GM18907 (cell line): ENCODE measurements around the gene PTPRN2.
"Not testable (repeated sequence)": the region's sequence is repeated elsewhere in the genome, so short reads cannot be mapped to it uniquely, and the experiment has no call there.

Source experiments
- ATAC-seq: cut with Tn5 transposase; IDR thresholded peaks from one replicate; pipeline ENCODE4 v1.9.1; 2021; ENCODE audit warnings: mild to moderate bottlenecking, moderate library complexity; ENCODE audit not compliant: unreplicated experiment

The PTPRN2 gene

DNA sequence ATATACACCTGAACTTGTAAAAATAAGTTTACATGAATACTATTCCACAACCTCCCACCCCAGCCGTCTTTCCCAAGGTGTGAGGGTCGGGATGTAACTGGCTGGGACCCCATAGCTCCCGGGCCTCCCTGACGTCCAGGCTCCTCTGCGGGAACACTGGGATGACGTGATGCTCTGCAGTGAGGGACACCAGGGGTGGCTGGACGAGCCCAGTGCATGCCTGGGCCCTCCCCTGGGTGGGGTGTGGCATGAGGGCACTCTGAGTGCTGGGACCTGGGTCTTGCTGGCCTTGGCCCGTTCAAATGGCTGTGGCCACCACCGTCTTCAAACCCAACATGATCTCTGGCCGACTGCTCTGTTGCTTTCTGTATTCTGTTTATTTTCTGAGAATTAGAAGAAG lies 1068.4 kb downstream of the PTPRN2 start:
- ATAC-seq, result no peak

GRCh38 chr7:157518514-157519175 lies 1069.0 kb downstream of the PTPRN2 start:
- ATAC-seq, result no peak

DNA sequence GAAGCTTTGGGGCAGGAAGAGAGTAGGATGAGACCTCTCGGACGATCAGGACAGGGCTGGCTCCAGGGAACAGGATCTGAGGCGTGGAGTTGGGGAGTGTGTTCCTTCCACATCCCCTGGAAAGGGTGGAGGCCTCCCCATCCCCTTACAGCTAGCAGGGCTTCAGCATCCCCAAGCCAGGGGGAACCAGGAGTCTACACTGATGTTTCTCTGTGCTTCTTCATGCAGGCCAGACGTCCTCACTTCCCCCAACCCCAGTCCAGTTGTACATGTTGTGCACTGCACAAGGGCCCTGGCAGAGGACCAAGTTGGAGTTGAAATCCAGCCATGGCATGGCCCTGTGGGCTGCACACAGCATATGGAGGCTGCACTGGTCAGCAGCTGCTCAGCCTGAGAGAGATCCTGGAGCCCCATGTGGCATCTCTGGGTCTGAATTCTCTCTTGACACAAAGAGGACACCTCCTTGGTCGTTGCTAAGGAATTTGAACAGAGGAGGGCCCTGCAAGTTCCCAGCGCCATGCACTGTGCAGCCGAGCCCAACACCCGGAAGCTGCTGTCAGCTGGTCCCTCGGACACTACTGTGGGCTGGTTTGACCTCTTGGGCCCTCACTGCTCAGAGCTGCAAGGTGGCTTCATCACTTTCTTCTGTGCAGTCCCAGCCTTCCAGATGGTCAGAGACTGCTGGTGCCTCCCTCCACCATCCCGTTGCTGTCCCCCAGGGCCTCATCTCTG lies 1069.7 kb downstream of the PTPRN2 start:
- no peak for ATAC-seq

- ATAC-seq, result no peak
These were observed 1070.5 kb downstream of the PTPRN2 start for GRCh38 chr7:157516911-157517781.

DNA sequence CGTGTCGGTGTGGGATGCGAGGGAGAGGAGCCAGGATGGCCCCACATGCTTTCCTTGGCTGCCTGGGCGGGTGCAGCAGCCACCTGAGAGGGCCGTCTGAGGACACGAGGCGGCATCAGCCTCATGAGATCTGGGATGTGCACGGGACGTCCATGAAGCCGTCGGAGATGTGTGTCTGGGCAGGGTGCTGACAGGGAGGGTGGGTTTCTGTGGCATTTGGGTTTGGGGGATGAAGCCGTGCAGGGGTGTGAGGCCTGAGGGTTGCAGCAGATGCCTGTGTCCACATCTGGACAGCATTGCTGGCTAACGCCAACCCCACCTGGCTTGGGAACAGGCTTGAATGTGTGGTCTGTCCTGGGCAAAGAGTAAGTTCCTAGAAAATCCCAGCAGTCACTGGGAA lies 1071.3 kb downstream of the PTPRN2 start:
- ATAC-seq, result no peak

GRCh38 chr7:157515342-157516041 lies 1072.1 kb downstream of the PTPRN2 start:
- ATAC-seq, result no peak

- no peak for ATAC-seq
These were observed 1072.9 kb downstream of the PTPRN2 start for GRCh38 chr7:157514746-157515145.

DNA sequence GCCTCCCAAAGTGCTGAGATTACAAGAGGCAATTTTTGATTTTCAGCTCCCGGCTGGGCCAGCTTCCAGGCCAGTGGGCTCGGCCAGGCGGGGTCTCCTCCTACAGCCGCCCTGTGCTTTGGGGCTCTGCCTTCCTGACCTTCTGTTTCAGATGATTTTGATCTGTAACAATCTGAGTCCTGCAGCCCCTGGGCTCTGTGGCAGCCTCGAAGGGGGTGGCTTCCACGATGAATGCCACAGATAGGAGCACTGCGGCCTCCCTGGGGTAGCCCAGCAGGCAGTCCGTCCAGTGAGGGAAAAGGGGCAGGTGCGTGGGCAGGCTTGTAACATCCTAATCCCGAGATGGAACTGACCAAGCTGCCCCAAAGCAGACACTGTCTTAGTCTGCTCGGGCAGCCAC lies 1073.3 kb downstream of the PTPRN2 start:
- ATAC-seq, result no peak

DNA sequence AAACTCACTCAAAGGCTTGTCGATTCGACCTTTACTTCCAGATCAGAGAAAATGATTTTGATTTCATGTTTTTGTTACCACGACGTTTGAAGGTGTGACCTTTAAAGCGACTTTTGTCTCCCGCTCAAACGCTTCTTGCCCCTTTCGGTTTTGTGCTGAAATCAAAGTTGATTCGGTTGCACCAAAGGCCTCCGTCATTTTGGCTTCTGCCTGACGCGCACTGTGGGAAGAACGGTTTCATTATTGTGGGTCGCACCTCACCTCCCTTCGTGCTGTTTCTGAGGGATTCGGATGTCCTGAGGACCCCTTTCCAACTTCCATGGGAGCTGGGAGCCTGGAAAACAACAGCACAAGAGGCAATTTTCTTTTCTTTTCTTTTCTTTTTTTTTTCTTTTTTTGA lies 1073.9 kb downstream of the PTPRN2 start:
- ATAC-seq, result no peak

GRCh38 chr7:157513162-157513621 lies 1074.4 kb downstream of the PTPRN2 start:
- ATAC-seq, result no peak

DNA sequence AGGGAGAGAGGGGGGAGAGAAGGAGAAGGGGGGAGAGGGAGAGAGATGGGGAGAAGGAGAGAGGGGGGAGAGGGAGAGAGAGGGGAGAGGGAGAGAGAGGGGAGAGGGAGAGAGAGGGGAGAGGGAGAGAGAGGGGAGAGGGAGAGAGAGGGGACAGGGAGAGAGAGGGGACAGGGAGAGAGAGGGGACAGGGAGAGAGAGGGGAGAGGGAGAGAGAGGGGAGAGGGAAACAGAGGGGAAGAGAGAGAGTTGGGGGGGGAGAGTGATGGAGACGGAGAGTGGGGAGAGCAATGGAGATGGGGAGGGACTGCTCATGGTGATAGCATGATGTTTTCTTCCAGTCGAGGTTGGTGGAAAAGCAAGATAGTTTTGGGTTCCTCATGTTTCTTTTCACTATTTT lies 1078.4 kb downstream of the PTPRN2 start:
- ATAC-seq, result no peak

- ATAC-seq, result no peak
These were observed 1079.1 kb downstream of the PTPRN2 start for GRCh38 chr7:157508477-157508881.

GRCh38 chr7:157507987-157508386 lies 1079.6 kb downstream of the PTPRN2 start:
- no peak for ATAC-seq

DNA sequence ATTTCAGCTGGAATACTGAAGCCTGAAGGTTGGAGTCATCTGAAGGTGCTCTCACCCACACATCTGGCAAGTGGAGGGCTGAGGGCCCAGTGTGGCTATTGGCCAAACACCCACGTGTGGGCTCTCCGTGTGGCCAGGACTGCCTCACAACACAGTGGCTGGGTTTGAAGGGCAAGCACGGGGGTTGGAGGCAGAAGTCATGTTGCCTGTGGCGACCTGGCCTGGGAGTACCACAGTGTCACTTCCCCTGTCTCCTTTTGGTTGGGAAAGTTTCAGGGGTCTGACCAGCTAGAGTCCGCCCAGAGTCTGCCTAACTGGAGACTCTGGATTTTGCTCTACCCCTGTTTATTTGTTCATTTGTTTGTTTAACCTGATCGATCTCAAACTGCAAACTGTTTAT lies 1081.4 kb downstream of the PTPRN2 start:
- ATAC-seq, result no peak

DNA sequence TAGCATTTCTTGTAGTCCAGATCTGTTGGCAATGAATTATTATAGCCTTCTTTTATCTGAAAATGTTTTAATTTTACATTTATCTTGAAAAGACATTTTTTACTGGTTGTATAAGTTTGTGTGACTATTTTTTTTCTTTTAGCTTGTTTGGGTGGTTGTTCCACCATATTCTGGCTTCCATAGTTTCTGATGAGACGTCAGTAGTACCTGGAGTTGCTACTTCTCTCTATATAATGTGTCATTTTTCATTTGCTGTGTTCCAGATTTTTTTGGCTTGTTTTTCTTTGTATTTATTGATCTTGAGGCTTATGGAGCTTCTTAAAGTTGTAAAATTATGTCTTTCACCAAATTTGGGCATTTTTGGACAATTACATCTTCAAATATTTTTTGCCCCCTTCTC lies 1082.0 kb downstream of the PTPRN2 start:
- ATAC-seq, result no peak

DNA sequence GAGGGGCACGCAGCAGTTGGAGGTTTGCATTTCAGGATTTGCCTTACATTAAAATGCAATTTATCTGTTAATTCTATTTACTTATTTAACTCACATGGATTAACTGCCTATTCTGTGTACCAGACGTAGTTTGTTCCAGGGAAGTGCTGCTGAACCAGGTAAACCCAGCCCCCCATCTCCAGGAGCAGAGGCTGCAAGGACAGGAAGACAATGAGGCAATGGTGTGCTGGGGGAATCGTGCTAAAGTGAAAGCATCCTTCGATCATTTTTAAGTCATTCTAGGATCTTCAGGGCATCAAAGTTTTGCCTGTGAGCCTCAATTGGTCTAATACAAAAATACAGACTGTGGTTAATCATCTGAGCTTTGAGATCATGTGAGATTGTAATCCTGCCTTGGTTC lies 1084.4 kb downstream of the PTPRN2 start:
- no peak for ATAC-seq

DNA sequence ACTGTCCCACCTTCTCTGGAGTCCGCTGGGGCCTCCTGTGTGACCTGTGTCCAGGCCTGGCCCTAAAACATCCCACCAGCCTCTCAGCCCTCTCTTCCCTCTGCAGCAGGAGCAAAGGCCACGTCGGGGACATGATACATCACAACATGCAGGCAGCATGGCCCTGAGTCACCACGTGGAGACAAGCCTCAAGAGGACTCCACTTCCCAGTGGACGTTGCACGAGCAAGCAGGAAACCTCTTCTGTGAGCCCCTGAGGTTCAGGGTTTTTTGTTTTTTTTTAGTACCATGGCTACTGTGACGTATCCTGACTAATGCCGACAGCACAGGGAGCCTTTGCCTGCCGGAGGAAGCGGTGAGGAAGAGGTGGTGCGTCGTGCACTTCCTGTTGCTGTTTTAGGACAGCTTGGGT lies 1084.9 kb downstream of the PTPRN2 start:
- ATAC-seq, result no peak

GRCh38 chr7:157501581-157501980 lies 1086.0 kb downstream of the PTPRN2 start:
- ATAC-seq, result no peak

- ATAC-seq, result not testable (repeated sequence)
These were observed 1086.6 kb downstream of the PTPRN2 start for GRCh38 chr7:157500989-157501540.

DNA sequence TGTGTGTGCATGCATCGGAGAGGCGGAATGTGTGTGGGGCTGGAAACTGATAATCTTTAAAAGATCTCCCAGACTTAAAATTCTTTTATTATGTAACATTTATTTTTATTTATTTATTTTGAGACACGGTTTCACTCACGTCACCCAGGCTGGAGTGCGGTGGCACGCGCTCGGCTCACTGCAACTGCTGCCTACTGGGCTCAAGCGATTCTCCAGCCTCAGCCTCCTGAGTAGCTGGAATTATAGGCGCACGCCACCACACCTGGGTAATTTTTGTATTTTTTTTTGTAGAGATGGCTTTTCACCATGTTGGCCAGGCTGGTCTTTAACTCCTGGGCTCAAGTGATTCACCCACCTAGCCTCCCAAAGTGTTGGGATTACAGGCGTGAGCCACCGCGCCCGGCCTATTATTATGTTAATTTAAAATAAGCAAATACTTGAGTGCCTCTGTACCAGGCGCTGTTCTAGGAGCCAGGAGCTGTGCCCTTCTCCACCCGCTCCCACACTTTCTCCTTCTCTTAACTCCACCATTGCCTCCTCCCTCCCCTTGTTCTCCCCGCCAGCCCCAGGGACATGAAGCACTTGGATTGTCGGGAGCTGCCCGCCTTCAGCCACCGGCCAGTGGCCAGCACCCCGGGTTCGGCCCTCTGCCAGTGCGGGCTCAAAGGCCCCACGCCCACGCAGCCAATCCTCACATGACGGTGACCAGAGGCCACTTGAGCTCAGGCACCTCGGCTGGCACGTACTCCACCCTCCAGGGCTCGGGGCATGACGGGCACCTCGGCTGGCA lies 1087.3 kb downstream of the PTPRN2 start:
- ATAC-seq, result no peak
